NCI-H1436 (cell line): ENCODE data around the gene OLFML2A.

Source experiments
- DNase-seq: peaks from one replicate; lab custom pipeline; 2025; lab: John Stamatoyannopoulos, UW

OLFML2A gene

DNA sequence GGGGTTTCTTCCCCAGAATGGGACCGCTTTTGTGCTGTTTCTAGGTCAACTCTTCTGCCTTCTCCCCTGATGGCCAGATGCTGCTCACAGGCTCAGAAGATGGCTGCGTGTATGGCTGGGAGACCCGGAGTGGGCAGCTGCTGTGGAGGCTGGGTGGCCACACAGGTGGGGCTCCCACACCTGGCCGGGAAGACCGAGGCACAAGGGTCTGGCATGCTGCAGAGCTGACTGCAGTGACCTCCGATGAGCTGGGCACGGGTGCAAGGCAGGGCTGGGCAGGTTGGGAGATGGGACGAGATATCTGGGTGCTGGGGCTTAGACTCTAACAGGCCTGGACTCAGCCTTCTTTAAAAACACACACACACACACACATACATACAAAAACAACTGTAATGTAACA is 77.2 kb downstream of the OLFML2A start:
- no peak for DNase-seq

GRCh38 chr9:124854822-124855221 is 77.9 kb downstream of the OLFML2A start:
- no peak for DNase-seq

DNA sequence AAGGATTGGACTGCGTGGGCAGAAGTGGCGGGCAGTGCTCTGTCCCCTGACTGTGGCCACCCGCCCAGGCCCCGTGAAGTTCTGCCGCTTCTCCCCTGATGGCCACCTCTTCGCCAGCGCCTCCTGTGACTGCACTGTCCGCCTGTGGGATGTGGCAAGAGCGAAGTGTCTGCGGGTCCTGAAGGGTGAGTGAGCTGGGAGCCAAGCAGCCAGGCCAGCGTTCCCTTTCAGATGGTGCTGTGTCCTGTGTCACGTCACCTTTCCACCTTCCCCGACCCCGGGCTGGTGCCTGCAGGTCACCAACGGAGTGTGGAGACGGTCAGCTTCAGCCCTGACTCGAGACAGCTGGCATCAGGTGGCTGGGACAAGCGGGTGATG is 78.6 kb downstream of the OLFML2A start:
- DNase-seq: no peak

- DNase-seq: no peak
Measured at GRCh38 chr9:124855944-124856765, 79.2 kb downstream of the OLFML2A start.

DNA sequence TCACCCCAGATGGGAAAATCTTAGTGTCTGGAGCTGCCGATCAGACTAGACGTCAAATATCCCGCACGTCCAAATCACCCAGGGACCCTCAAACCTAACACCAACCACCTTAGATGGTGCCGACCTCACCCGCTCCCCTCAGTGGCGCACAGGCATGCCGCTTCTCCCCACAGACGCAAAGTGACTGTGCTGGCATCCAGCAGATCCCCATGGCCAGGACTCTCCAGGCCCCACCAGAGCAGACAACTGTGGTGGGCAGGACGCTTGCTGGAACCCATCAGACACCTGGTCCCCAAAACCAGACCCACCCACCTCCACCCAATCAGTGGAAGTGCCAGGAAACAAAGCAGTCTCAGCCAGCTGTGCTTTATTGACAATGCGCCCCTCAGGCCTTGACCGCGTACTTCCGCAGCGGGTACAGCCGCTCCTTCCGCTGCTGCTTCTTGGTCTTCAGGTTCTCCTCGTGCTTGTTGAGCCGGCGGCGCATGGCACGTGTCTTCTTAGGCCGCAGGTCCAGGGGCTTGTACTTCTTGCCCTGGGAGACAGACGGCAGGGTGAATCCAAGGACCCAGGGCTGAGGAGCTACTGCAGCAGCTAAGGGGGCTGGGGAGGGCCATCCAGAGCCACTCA is 80.7 kb downstream of the OLFML2A start:
- no peak for DNase-seq

DNA sequence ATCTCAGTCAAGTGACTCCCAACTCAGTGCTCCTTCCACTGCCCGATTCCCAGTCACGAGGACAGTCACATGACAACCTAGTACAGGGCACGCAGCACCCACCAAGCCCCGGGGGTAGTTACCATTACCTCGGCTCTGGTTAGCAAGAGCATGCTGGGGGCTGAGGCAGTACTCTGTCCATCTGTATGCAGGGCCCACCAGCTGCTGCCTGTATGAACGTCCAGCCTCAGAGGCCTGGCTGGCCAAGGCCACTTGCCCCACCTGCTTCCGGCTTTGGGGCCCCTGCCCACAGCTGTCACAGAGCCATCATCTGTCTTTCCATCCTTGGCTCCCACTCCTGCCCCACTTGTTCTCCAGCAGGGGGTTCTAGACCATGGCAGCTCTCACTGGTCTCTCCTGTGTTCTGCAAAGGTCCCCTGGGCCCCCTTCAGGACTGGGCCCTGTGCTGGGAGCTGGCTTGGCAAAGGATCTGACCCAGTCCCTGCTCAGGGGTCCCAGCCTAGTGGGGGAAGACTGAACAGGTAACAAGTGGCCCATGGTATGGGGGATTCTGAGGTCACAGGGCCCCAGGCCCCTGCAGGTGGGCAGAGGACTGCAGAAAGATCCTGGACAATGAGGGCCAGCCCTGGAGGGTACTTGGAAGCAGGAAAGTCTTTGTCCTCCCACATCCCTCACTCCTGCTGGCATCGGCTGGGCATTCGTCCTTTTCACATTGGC is 81.6 kb downstream of the OLFML2A start:
- DNase-seq: no peak

GRCh38 chr9:124859803-124860581 is 83.1 kb downstream of the OLFML2A start:
- DNase-seq: no peak

- no peak for DNase-seq
Measured at GRCh38 chr9:124860582-124861341, 83.8 kb downstream of the OLFML2A start.

GRCh38 chr9:124861342-124862229 is 84.7 kb downstream of the OLFML2A start, which contains the start of the genes ARPC5L and RPL35:
TSS of gene ARPC5L (plus strand) at chr9:124862130. CDS start at chr9:124869291, 7,161 bp downstream.
TSS of gene RPL35 (minus strand) at chr9:124861957. CDS start at chr9:124861912, 45 bp downstream.
- DNase-seq: peak; percentile 91

- no peak for DNase-seq
Measured at GRCh38 chr9:124863371-124863871, 86.5 kb downstream of the OLFML2A start.
